Progenitor cell of endocrine pancreas (in vitro differentiated cells): ENCODE measurements around the gene PRKCB. TPM values are rescaled to one million over a fixed set of nuclear protein-coding genes. Genes with fewer than 3 reads are reported as not detected.

ENCODE experiments used
- DNase-seq: peaks from one replicate; pipeline ENCODE4 v3.0.0; 2021; ENCODE audit warnings: low spot score; ENCODE audit not compliant: unreplicated experiment
- H3K27ac Mint-ChIP-seq: 2 replicates; pipeline ENCODE4 v1.8.0; 2021; ENCODE audit warnings: mild to moderate bottlenecking, moderate library complexity, mixed read lengths
- H3K27me3 Mint-ChIP-seq: 2 replicates; pipeline ENCODE4 v1.8.0; 2021; ENCODE audit warnings: mixed read lengths
- H3K36me3 Mint-ChIP-seq: 2 replicates; pipeline ENCODE4 v1.8.0; 2022; ENCODE audit warnings: mixed read lengths; ENCODE audit not compliant: insufficient read depth
- H3K4me1 Mint-ChIP-seq: 2 replicates; pipeline ENCODE4 v1.8.0; 2021; ENCODE audit warnings: low read depth, mixed read lengths
- H3K4me3 Mint-ChIP-seq: 2 replicates; pipeline ENCODE4 v1.8.0; 2021; ENCODE audit warnings: low read depth, mild to moderate bottlenecking, moderate library complexity, mixed read lengths
- H3K9me3 Mint-ChIP-seq: 2 replicates; pipeline ENCODE4 v1.8.0; 2021; ENCODE audit warnings: low read depth, mixed read lengths
- total RNA-seq: library from RNA; stranded (reverse); gene quantifications from 2 replicates; pipeline ENCODE4 v1.2.1, GENCODE V29; 2021
- TF ChIP-seq, protein P1 (sequence below): fragments of 200-600 bp; sonication (generic); IDR thresholded peaks from one replicate; pipeline ENCODE4 v1.5.0; 2021; ENCODE audit warnings: antibody characterized with exemption, mild to moderate bottlenecking; ENCODE audit not compliant: unreplicated experiment

Gene PRKCB
- total RNA-seq, 1 donor from 2014 or later: 0.36 TPM

DNA sequence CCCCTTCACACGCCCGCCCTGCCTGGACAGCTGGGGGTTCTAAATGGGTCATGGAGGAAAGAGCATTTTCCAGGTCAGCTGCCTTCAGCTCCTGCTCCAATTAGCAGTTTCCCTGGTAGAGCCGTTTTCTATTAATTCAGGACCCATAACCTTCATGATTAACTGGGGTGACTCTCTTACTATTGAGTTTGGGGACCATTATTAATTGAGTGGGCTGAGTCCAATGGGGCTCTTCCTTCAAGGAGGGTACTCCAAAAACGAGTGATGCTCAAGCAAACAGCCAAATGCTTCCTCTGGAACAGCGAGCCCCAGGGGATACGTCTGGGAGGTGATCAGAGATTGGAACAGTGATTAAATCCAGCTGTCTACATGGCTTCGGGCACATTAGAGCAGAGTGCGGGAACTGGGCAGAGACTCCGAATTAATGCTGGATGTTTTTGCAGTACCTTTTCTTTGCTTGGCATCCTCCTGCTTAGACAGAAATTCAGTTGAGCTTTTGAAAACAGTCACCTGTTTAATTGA, 352.3 kb downstream of the PRKCB start:
- H3K4me1 Mint-ChIP-seq: no peaks in the 10 kb centered on the region
- no peaks in the 10 kb centered on the region for H3K9me3 Mint-ChIP-seq
- H3K27me3 Mint-ChIP-seq: peaks cover 3% of the 10 kb centered on the region
- no peak for DNase-seq
- TF ChIP-seq, protein P1, sequence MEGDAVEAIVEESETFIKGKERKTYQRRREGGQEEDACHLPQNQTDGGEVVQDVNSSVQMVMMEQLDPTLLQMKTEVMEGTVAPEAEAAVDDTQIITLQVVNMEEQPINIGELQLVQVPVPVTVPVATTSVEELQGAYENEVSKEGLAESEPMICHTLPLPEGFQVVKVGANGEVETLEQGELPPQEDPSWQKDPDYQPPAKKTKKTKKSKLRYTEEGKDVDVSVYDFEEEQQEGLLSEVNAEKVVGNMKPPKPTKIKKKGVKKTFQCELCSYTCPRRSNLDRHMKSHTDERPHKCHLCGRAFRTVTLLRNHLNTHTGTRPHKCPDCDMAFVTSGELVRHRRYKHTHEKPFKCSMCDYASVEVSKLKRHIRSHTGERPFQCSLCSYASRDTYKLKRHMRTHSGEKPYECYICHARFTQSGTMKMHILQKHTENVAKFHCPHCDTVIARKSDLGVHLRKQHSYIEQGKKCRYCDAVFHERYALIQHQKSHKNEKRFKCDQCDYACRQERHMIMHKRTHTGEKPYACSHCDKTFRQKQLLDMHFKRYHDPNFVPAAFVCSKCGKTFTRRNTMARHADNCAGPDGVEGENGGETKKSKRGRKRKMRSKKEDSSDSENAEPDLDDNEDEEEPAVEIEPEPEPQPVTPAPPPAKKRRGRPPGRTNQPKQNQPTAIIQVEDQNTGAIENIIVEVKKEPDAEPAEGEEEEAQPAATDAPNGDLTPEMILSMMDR: no peak
- H3K27ac Mint-ChIP-seq: no peak overlapping the region
- H3K4me3 Mint-ChIP-seq: no peak overlapping the region
- H3K36me3 Mint-ChIP-seq: no peaks in the 10 kb centered on the region

DNA sequence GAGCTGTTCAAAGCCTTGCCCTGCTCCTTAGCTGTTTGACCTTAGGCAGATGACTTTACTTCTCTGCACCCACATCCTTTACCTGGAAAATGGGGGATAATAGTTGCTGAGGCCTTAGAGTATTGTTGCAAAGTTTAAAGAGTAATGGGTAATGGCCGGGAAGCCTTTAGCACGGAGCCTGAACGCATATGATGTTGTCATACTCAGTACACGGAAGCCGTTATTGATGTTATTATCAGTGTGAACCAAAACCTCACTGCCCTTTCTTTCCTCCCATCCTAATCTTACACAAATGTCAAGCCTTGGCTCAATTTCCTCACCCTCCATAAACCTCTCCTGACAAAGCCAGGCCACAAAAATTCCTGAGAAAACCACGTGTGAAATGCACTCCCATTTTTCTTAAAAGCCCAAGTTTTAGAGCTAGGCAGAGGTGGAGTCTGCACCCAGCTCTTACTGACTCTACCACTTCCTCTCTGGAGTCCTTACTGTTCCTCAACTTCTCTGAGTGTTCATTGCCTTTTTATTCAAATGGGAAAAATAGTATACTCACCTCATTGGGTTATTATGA, 353.1 kb downstream of the PRKCB start:
- Mint-ChIP-seq H3K27me3 (peaks cover 3% of the 10 kb centered on the region), H3K9me3 (no peaks in the 10 kb centered on the region), H3K27ac (no peak overlapping the region), H3K4me1 (no peaks in the 10 kb centered on the region), H3K4me3 (no peak overlapping the region), H3K36me3 (no peaks in the 10 kb centered on the region)
- TF ChIP-seq, protein P1: no peak
- no peak for DNase-seq

DNA sequence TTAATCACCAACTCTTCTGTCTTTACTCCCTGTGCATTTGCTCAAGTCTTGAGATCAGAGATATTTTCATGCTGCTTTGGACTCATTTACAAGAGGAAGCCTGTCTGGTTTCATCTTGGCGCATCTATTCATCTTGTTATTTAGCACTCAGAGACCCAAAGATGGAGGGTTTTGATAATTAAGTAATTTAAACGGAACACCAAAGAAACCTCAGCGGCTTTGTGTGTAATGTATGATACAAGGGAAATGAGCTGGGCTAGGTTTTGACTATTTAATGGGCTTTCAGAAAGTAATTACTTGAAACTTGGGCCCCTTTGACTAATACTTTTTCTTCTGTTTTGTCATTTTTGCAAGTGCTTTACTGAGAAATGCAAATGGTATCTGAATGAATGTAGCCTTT, 354.2 kb downstream of the PRKCB start:
- TF ChIP-seq, protein P1: no peak
- DNase-seq: no peak
- Mint-ChIP-seq H3K27me3 (peaks cover 3% of the 10 kb centered on the region), H3K27ac (no peak overlapping the region), H3K36me3 (no peaks in the 10 kb centered on the region), H3K4me1 (no peaks in the 10 kb centered on the region), H3K9me3 (no peaks in the 10 kb centered on the region), H3K4me3 (no peak overlapping the region)

DNA sequence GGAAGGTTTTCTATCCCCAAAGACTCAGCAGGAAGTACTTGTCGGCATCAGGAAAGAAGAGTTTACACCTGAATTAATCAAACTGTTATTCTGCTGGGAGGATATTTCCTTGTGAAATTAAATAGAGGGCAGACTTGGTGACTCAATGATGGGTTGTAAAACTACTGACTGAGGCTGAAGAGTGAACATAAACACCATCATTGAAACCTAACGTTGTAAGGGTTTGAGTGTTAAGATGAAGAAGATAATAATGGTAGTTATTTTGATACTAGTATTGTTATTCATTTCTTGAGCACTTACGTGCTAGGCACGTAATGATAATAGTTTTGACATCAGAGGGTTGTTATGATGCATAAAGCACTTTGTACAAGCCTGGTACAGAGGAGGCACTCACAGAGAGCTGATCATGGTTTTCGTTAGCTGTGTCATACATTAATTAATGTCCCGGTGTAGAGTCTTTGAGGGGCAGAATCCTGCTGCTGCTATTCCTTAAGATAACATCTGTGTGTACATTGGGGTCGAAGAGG, 356.2 kb downstream of the PRKCB start:
- Mint-ChIP-seq H3K4me1 (no peaks in the 10 kb centered on the region), H3K4me3 (no peak overlapping the region), H3K36me3 (no peaks in the 10 kb centered on the region), H3K27ac (no peak overlapping the region), H3K9me3 (no peaks in the 10 kb centered on the region), H3K27me3 (peaks cover 10% of the 10 kb centered on the region)
- DNase-seq: no peak
- TF ChIP-seq, protein P1: no peak

DNA sequence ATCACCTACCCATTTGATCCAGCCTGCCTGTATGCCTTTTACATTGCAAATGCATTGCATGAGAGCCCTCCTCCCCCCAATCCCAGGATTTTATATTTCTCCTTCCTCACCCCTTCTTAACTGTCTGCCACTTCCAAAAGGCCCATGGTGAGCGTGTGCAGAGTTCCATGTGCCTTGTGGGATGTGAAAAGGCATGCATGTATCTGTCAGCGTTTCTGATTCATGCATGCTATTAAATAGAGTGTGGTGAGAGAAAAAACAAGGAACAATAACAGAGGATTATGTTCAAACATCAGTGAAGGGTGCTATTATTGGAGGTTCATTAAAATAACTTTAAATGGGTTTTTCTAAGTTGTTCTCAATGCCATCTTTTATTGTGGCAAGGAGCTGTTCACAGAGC, 359.4 kb downstream of the PRKCB start:
- Mint-ChIP-seq H3K4me3 (no peak overlapping the region), H3K9me3 (no peaks in the 10 kb centered on the region), H3K27ac (no peak overlapping the region), H3K27me3 (peaks cover 15% of the 10 kb centered on the region), H3K4me1 (no peaks in the 10 kb centered on the region), H3K36me3 (no peaks in the 10 kb centered on the region)
- no peak for DNase-seq
- TF ChIP-seq, protein P1: no peak
